Breast epithelium (tissue), 3 donors: ENCODE results near the gene SPG7.

Experiments
- CTCF ChIP-seq, 3 donors: fragments of 450-650 bp; IDR thresholded peaks; one replicate each; pipeline ENCODE4 v1.5.1; 2016 to 2017; ENCODE audit warnings: antibody characterized with exemption in 3 of 3, mild to moderate bottlenecking in 3 of 3, moderate library complexity in 3 of 3
- POLR2AphosphoS5 ChIP-seq, 3 donors: sonication (generic); formaldehyde crosslinking; IDR thresholded peaks; one replicate each; pipeline ENCODE4 v1.6.1; 2017; ENCODE audit warnings: antibody characterized with exemption in 3 of 3

- TF ChIP-seq CTCF (IDR thresholded peaks at IDR 0.05), result no peak
- TF ChIP-seq POLR2AphosphoS5 (IDR thresholded peaks at IDR 0.05), result no peak
Measured at GRCh38 chr16:89458967-89459366, 49.2 kb upstream of the SPG7 start.
